ENCODE results near the gene APBB1.

Gene APBB1

DNA sequence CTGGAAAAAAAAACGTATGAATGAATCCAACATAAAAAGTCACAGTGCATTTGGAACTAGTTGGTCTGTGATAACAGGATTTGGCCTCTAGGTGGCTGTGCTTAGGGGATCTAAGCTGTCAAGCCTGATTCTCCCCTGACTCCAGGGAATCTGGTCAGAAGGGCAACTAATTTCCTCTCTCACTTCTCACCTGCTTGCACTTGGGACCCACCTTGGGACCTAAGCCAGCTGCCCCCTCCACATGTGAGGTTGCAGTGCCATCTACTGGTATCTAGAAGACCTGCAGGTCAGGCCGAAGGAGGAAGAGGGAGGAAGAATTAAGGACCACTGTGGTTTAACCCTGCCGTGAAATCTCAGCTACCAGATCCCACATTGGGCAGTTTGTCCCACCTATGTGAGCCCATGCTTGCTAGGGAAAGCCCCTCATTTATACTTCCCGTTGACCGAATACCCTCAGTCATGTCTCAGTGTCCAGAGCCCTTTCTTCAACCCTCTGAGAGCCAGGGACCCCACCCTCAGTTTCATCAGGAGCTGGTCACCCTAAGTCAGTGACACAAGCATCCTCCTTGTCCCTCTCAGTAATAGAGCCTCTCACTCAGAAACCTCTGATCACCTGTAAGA is 65.4 kb downstream of the APBB1 start:
- H2AFZ ChIP-seq (ENCODE audit: low read depth): peak overlapping the region; percentile 35; the same call in 1 of the 2 replicates
- no peaks in the 10 kb centered on the region for H3K27me3 ChIP-seq (ENCODE audit: insufficient read depth, low read depth)
- H3K4me3 ChIP-seq (IDR thresholded peaks at IDR 0.05; ENCODE audit: insufficient read depth, low read depth, low read length): no peak overlapping the region
- no peak overlapping the region for H3K27ac ChIP-seq
- no peaks in the 10 kb centered on the region for H3K79me2 ChIP-seq (ENCODE audit: insufficient read depth, low read depth)
- no peak overlapping the region for H3K4me2 ChIP-seq
- H4K20me1 ChIP-seq (ENCODE audit: insufficient read depth): no peaks in the 10 kb centered on the region
- no peak overlapping the region for H3K9ac ChIP-seq
- H3K36me3 ChIP-seq (ENCODE audit: insufficient read depth): no peaks in the 10 kb centered on the region
- no peaks in the 10 kb centered on the region for H3K4me1 ChIP-seq (ENCODE audit: low read depth, poor library complexity, severe bottlenecking)
- TF ChIP-seq, protein P1, sequence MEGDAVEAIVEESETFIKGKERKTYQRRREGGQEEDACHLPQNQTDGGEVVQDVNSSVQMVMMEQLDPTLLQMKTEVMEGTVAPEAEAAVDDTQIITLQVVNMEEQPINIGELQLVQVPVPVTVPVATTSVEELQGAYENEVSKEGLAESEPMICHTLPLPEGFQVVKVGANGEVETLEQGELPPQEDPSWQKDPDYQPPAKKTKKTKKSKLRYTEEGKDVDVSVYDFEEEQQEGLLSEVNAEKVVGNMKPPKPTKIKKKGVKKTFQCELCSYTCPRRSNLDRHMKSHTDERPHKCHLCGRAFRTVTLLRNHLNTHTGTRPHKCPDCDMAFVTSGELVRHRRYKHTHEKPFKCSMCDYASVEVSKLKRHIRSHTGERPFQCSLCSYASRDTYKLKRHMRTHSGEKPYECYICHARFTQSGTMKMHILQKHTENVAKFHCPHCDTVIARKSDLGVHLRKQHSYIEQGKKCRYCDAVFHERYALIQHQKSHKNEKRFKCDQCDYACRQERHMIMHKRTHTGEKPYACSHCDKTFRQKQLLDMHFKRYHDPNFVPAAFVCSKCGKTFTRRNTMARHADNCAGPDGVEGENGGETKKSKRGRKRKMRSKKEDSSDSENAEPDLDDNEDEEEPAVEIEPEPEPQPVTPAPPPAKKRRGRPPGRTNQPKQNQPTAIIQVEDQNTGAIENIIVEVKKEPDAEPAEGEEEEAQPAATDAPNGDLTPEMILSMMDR (conservative IDR thresholded peaks at IDR 0.05; ENCODE audit: low read depth, low read length): peak; percentile 94

DNA sequence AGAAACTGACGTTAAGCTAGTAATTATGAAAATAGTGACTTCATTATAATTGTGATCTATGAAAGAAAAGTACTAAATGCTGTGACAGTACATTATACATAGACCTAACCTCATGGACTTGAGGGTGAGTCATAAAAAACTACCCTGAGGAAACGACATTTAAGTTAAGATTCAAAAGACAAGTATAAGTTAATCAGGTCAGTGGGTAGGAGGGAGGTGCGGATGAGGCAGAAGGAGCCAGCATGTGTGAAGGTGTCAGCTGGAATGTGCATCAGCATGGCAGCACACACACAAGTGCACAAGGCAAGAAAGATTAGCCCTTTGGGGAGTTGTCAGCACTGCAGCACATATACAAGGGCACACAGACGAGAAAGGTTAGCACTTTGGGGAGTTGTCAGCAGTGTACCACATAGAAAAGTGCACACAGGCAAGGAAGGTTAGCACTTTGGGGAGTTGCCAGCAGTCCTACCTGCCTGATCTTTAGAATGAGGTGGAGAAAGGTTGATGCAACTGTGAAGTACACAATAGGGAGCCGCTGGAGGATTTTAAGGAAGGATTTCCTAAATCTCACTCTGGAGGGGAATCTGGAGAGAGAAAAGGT is 67.0 kb downstream of the APBB1 start:
- no peaks in the 10 kb centered on the region for H3K79me2 ChIP-seq (ENCODE audit: insufficient read depth, low read depth)
- H2AFZ ChIP-seq (ENCODE audit: low read depth): no peak overlapping the region
- H3K4me2 ChIP-seq: no peak overlapping the region
- no peaks in the 10 kb centered on the region for H3K27me3 ChIP-seq (ENCODE audit: insufficient read depth, low read depth)
- TF ChIP-seq, protein P1 (conservative IDR thresholded peaks at IDR 0.05; ENCODE audit: low read depth, low read length): no peak
- H3K4me3 ChIP-seq (IDR thresholded peaks at IDR 0.05; ENCODE audit: insufficient read depth, low read depth, low read length): no peak overlapping the region
- H3K4me1 ChIP-seq (ENCODE audit: low read depth, poor library complexity, severe bottlenecking): no peaks in the 10 kb centered on the region
- no peak overlapping the region for H3K27ac ChIP-seq
- no peak overlapping the region for H3K9ac ChIP-seq
- H3K36me3 ChIP-seq (ENCODE audit: insufficient read depth): no peaks in the 10 kb centered on the region
- H4K20me1 ChIP-seq (ENCODE audit: insufficient read depth): no peaks in the 10 kb centered on the region

DNA sequence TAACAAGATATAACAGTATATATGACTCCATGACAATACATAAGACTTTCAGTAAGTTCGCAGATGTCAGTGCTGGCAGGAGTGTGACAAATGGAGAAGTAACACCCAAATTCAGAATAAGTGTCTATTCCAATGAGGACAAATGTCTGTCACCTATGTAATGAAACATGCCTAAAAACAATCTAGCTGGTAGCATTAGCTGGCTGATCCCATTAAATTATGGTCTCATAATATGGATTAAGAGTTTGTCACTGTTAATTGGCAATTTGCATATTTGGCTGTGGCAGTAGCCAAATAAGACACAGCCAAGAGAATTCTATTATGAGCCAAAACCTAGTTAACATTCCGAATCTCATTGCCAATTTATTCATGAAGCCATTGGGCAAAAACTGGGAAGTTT is 68.4 kb downstream of the APBB1 start:
- H3K4me1 ChIP-seq (ENCODE audit: low read depth, poor library complexity, severe bottlenecking): no peaks in the 10 kb centered on the region
- H3K79me2 ChIP-seq (ENCODE audit: insufficient read depth, low read depth): no peaks in the 10 kb centered on the region
- TF ChIP-seq, protein P1 (conservative IDR thresholded peaks at IDR 0.05; ENCODE audit: low read depth, low read length): no peak
- H4K20me1 ChIP-seq (ENCODE audit: insufficient read depth): no peaks in the 10 kb centered on the region
- no peak overlapping the region for H3K4me3 ChIP-seq (IDR thresholded peaks at IDR 0.05; ENCODE audit: insufficient read depth, low read depth, low read length)
- no peak overlapping the region for H3K4me2 ChIP-seq
- no peak overlapping the region for H3K9ac ChIP-seq
- no peaks in the 10 kb centered on the region for H3K27me3 ChIP-seq (ENCODE audit: insufficient read depth, low read depth)
- H3K27ac ChIP-seq: no peak overlapping the region
- H2AFZ ChIP-seq (ENCODE audit: low read depth): no peak overlapping the region
- H3K36me3 ChIP-seq (ENCODE audit: insufficient read depth): no peaks in the 10 kb centered on the region

DNA sequence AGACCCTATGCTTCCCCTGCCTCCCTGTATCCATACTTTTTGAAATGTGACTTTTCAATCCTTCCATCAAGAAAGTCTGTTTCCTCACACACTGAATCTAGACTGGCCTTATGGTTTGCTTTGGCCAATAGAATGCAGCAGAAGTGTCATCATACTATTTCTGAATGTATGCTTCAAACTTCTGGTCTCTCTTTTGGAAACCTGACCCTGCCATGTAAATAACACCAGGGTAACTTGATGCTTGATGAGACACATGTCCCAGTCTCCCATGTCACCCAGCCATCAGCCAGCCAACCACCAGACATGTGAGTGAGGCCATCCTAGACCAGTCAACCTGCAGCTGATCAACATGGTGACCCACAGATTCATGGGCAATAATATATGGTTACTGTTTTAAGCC is 68.9 kb downstream of the APBB1 start:
- TF ChIP-seq, protein P1 (conservative IDR thresholded peaks at IDR 0.05; ENCODE audit: low read depth, low read length): no peak
- H3K27ac ChIP-seq: no peak overlapping the region
- H3K4me1 ChIP-seq (ENCODE audit: low read depth, poor library complexity, severe bottlenecking): no peaks in the 10 kb centered on the region
- no peak overlapping the region for H3K4me3 ChIP-seq (IDR thresholded peaks at IDR 0.05; ENCODE audit: insufficient read depth, low read depth, low read length)
- H3K9ac ChIP-seq: no peak overlapping the region
- no peaks in the 10 kb centered on the region for H3K79me2 ChIP-seq (ENCODE audit: insufficient read depth, low read depth)
- H2AFZ ChIP-seq (ENCODE audit: low read depth): no peak overlapping the region
- no peaks in the 10 kb centered on the region for H4K20me1 ChIP-seq (ENCODE audit: insufficient read depth)
- H3K27me3 ChIP-seq (ENCODE audit: insufficient read depth, low read depth): no peaks in the 10 kb centered on the region
- no peaks in the 10 kb centered on the region for H3K36me3 ChIP-seq (ENCODE audit: insufficient read depth)
- H3K4me2 ChIP-seq: no peak overlapping the region
